GM23248 (cell line): ENCODE measurements around the gene NOTCH2.

Experiments used
- EZH2 ChIP-seq: fragments of 200-600 bp; sonication (generic); IDR thresholded peaks from 2 replicates; pipeline ENCODE4 v1.6.1; 2018; ENCODE audit warnings: antibody characterized with exemption, mild to moderate bottlenecking; ENCODE audit not compliant: insufficient read depth, poor library complexity, severe bottlenecking
- EZH2phosphoT487 ChIP-seq: fragments of 200-600 bp; sonication (generic); IDR thresholded peaks from 2 replicates; pipeline ENCODE4 v1.6.1; 2018; ENCODE audit warnings: antibody characterized with exemption, moderate library complexity, mild to moderate bottlenecking, low read depth; ENCODE audit not compliant: insufficient read depth

GRCh38 chr1:119986007-119986497 is 83.4 kb downstream of the NOTCH2 start:
- TF ChIP-seq EZH2, result no peak
- no peak for TF ChIP-seq EZH2phosphoT487
